ENCODE data around the gene ACOT7. TPM values are rescaled to one million over a fixed set of nuclear protein-coding genes. Genes with fewer than 3 reads are reported as not detected.

ACOT7 gene
- total and polyA plus RNA-seq, 9 donors: 7.5 to 24.0 (median 20.5) TPM

DNA sequence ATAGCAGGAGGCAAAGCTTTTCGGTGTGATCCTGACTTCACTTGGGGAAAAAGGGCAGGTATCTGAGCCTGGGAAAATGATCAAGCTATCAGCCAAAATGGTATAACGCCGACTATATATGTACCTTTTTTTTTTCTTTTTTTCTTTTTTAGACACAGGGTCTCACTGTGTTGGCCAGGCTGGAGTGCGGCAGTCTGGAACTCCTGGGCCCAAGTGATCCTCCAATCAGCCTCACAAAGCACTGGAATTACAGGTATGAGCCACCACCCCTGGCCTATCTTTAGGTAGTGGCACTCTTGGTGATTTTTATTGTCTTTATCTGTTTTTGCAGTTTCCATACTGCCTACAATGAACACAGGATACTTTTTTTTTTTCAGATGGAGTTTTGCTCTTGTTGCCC is 156.5 kb downstream of the ACOT7 start:
- H3K4me3 ChIP-seq (ENCODE audit: low read length): no peak overlapping the region
- peaks cover 35% of the 10 kb centered on the region for H3K27me3 ChIP-seq (ENCODE audit: control insufficient read depth, insufficient read depth, low read length)
- H3K9me3 ChIP-seq (replicated peaks; ENCODE audit: control insufficient read depth, low read depth, low read length): no peaks in the 10 kb centered on the region
- 83% methylated on average over 1 of the region's 4 CpGs for WGBS (ENCODE audit: insufficient coverage)
- no peak overlapping the region for H3K27ac ChIP-seq (ENCODE audit: low read length)
- peaks cover 29% of the 10 kb centered on the region for H3K4me1 ChIP-seq (ENCODE audit: control insufficient read depth, insufficient read depth, low read length)
- DNase-seq: no peak
- H3K36me3 ChIP-seq (ENCODE audit: control insufficient read depth, insufficient read depth, low read length): peaks cover 10% of the 10 kb centered on the region

DNA sequence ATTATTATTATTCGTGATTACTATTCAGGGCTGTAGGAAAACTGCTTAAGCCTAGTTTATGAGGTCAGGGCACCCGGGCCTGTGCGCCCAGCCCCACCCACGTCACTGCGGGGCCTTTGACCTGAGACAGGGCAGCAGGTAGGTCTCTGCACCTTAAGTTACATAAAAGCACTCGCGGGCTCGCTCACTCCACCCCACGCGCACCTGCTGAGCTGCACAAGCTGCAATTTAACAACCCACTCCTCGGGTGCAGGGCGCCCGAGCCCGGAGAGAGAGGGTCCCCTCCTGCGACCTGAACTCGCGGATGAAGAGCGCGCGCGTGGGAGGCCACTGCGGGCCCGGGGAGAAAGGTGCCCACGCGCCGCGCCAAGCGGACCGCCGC is 158.3 kb downstream of the ACOT7 start:
- 0% methylated on average over 29 of the region's 30 CpGs for WGBS (ENCODE audit: insufficient coverage)
- H3K9me3 ChIP-seq (replicated peaks; ENCODE audit: control insufficient read depth, low read depth, low read length): no peaks in the 10 kb centered on the region
- peaks cover 17% of the 10 kb centered on the region for H3K27me3 ChIP-seq (ENCODE audit: control insufficient read depth, insufficient read depth, low read length)
- peaks cover 16% of the 10 kb centered on the region for H3K4me1 ChIP-seq (ENCODE audit: control insufficient read depth, insufficient read depth, low read length)
- no peak overlapping the region for H3K27ac ChIP-seq (ENCODE audit: low read length)
- peak overlapping the region; percentile 71 for H3K4me3 ChIP-seq (ENCODE audit: low read length)
- DNase-seq: no peak
- peaks cover 22% of the 10 kb centered on the region for H3K36me3 ChIP-seq (ENCODE audit: control insufficient read depth, insufficient read depth, low read length)

DNA sequence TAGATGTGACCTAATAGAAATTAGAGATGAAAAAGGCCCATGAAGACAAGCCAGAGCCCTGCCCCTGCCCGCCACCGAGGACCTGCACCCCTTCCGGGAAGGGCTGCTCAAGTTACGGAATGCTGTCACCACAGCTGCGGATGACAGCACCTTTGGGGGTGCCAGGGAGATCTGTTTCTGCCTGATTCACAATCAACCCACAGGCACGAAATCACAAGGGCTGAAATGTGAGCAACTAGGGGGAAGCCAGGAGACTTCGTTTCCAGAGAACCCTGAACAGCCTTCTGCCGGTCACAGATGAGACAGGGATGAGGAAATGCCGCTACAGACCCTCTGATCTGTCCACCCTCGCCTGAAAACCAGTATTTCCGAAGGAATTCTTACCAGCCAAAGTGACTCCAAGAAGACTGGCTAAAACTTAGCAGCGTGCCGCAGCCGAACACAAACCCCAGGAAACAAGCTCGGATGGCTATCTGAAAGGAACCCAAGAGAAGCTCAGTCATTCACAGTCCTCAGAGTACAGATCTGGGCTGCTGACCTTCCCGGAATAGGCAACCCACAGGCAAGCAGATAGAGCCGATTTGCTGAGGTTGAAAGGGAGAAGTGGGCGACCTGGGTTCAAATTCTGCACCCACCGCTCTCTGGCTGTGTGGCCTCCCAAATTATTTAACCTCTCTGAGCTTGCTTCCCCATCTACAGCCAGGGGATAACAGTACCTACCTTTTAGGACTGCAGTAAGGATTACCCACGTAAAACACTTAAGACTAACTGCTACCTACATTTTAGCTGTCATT is 158.9 kb downstream of the ACOT7 start:
- 28% methylated on average over 15 of the region's 20 CpGs for WGBS (ENCODE audit: insufficient coverage)
- peak overlapping the region; percentile 62 for H3K27ac ChIP-seq (ENCODE audit: low read length)
- H3K4me3 ChIP-seq (ENCODE audit: low read length): peak overlapping the region; percentile 71
- H3K9me3 ChIP-seq (replicated peaks; ENCODE audit: control insufficient read depth, low read depth, low read length): no peaks in the 10 kb centered on the region
- no peak for DNase-seq
- peaks cover 12% of the 10 kb centered on the region for H3K27me3 ChIP-seq (ENCODE audit: control insufficient read depth, insufficient read depth, low read length)
- H3K36me3 ChIP-seq (ENCODE audit: control insufficient read depth, insufficient read depth, low read length): peaks cover 25% of the 10 kb centered on the region
- H3K4me1 ChIP-seq (ENCODE audit: control insufficient read depth, insufficient read depth, low read length): peaks cover 16% of the 10 kb centered on the region

- H3K27ac ChIP-seq (ENCODE audit: low read length): no peak overlapping the region
- DNase-seq: no peak
- H3K36me3 ChIP-seq (ENCODE audit: control insufficient read depth, insufficient read depth, low read length): peaks cover 30% of the 10 kb centered on the region
- H3K4me3 ChIP-seq (ENCODE audit: low read length): no peak overlapping the region
- H3K9me3 ChIP-seq (replicated peaks; ENCODE audit: control insufficient read depth, low read depth, low read length): no peaks in the 10 kb centered on the region
- WGBS (ENCODE audit: insufficient coverage): no CpG with 5 or more reads among the region's 1 CpG
- peaks cover 16% of the 10 kb centered on the region for H3K4me1 ChIP-seq (ENCODE audit: control insufficient read depth, insufficient read depth, low read length)
- H3K27me3 ChIP-seq (ENCODE audit: control insufficient read depth, insufficient read depth, low read length): peaks cover 2% of the 10 kb centered on the region
These were observed 160.2 kb downstream of the ACOT7 start for GRCh38 chr1:6233376-6233775.

- H3K4me1 ChIP-seq (ENCODE audit: control insufficient read depth, insufficient read depth, low read length): peaks cover 24% of the 10 kb centered on the region
- WGBS (ENCODE audit: insufficient coverage): 86% methylated on average over 8 of the region's 8 CpGs
- H3K27ac ChIP-seq (ENCODE audit: low read length): no peak overlapping the region
- H3K36me3 ChIP-seq (ENCODE audit: control insufficient read depth, insufficient read depth, low read length): peaks cover 61% of the 10 kb centered on the region
- no peaks in the 10 kb centered on the region for H3K9me3 ChIP-seq (replicated peaks; ENCODE audit: control insufficient read depth, low read depth, low read length)
- no peak for DNase-seq
- H3K4me3 ChIP-seq (ENCODE audit: low read length): no peak overlapping the region
- no peaks in the 10 kb centered on the region for H3K27me3 ChIP-seq (ENCODE audit: control insufficient read depth, insufficient read depth, low read length)
These were observed 167.9 kb downstream of the ACOT7 start for GRCh38 chr1:6225651-6226050.

DNA sequence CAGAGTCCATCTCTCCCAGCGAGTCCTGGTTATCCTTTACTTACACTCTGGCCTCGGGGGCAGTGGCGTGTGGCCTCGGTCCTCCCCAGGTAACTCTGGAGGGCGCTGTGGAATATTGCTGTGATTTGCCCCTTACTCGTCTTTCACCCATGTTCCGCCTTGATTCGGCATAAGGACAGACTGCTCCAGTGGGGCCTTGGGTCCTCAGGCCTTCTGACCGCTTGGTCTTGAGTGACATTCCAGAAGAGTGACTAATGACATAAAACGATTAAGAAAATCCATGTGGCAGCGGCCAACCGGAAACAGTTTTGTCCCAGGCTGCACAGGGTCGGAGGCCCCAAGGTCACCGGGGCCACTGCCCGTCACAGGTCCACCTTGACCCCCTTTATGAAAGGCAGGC is 168.8 kb downstream of the ACOT7 start:
- Histone ChIP-seq H3K9me3 (replicated peaks; ENCODE audit: control insufficient read depth, low read depth, low read length) (no peaks in the 10 kb centered on the region), H3K4me3 (ENCODE audit: low read length) (no peak overlapping the region), H3K27me3 (ENCODE audit: control insufficient read depth, insufficient read depth, low read length) (no peaks in the 10 kb centered on the region), H3K36me3 (ENCODE audit: control insufficient read depth, insufficient read depth, low read length) (peaks cover 57% of the 10 kb centered on the region), H3K27ac (ENCODE audit: low read length) (no peak overlapping the region), H3K4me1 (ENCODE audit: control insufficient read depth, insufficient read depth, low read length) (peaks cover 27% of the 10 kb centered on the region)
- WGBS (ENCODE audit: insufficient coverage): 87% methylated on average over 12 of the region's 15 CpGs
- DNase-seq: no peak

DNA sequence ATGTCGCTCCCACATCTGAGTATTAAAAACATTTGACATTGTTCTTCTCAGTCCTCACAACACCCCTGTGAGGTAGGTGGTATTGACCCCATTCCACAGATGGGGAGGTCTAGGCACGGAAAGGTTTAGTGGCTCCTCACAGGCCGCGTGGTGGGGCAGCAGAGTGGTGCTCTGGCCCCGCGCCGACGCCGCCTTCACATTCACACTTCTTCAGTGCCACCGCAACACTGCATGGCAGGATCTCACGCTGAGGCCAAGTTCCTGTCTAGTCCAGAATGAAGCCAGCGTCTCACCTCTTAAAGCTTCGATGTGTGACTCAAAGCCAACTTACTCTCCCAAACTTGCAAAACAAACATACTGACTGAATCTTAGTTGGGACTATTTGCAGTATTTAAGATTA is 169.9 kb downstream of the ACOT7 start:
- no peaks in the 10 kb centered on the region for H3K27me3 ChIP-seq (ENCODE audit: control insufficient read depth, insufficient read depth, low read length)
- H3K4me3 ChIP-seq (ENCODE audit: low read length): no peak overlapping the region
- peaks cover 32% of the 10 kb centered on the region for H3K4me1 ChIP-seq (ENCODE audit: control insufficient read depth, insufficient read depth, low read length)
- WGBS (ENCODE audit: insufficient coverage): 95% methylated on average over 4 of the region's 13 CpGs
- DNase-seq: no peak
- H3K27ac ChIP-seq (ENCODE audit: low read length): no peak overlapping the region
- no peaks in the 10 kb centered on the region for H3K9me3 ChIP-seq (replicated peaks; ENCODE audit: control insufficient read depth, low read depth, low read length)
- H3K36me3 ChIP-seq (ENCODE audit: control insufficient read depth, insufficient read depth, low read length): peaks cover 57% of the 10 kb centered on the region

DNA sequence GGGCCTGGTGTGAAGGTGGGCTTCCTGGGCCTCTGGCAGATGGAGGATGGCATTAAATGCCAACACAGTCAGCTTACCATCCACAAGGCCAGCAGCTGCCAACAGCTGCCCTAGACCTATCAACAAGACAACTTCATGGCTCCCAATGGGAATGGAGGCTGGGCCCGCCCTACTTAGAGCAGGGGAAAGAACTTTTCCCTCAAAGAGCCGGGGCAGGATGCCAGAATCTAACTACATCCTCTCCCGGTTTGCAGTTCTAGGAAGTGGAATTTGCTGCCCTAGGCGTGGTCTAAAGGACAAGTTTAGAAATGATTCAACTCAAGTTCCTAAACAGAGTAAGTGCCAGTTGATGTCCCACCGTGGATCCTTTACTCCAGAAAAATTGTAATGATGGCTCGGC is 170.9 kb downstream of the ACOT7 start:
- Histone ChIP-seq H3K36me3 (ENCODE audit: control insufficient read depth, insufficient read depth, low read length) (peaks cover 57% of the 10 kb centered on the region), H3K4me3 (ENCODE audit: low read length) (no peak overlapping the region), H3K27me3 (ENCODE audit: control insufficient read depth, insufficient read depth, low read length) (no peaks in the 10 kb centered on the region), H3K9me3 (replicated peaks; ENCODE audit: control insufficient read depth, low read depth, low read length) (no peaks in the 10 kb centered on the region), H3K4me1 (ENCODE audit: control insufficient read depth, insufficient read depth, low read length) (peaks cover 36% of the 10 kb centered on the region), H3K27ac (ENCODE audit: low read length) (peak overlapping the region; percentile 80)
- peak; percentile 92 for DNase-seq
- 60% methylated on average over 2 of the region's 6 CpGs for WGBS (ENCODE audit: insufficient coverage)

DNA sequence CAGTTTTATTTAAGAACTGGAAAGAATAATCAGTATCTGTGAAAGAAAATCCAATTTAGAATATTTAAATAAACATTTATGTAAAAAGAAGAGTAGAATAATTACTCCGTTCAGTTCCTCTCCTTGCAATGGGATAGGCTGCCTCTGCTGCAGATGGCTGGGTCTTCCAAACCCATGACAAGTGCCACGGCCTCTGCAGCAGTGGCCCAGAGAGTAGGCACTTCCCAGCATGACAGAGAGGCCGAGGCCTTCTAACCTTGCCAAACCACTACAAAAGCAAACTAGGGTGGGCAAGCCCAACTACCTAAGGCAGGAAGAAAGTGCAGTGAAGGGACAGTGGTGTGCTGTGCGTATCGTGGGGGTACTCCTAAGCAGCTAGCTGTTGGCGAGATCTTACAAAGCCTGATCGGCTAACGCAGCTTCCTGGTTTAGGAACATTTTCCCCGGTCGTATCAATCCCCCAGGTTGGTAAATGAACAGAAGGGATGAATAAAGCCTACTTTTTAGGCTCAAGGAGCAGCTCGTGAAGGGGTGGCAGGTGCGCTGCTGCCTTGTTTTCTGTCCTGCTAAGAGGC is 172.3 kb downstream of the ACOT7 start:
- 93% methylated on average over 8 of the region's 12 CpGs for WGBS (ENCODE audit: insufficient coverage)
- H3K4me1 ChIP-seq (ENCODE audit: control insufficient read depth, insufficient read depth, low read length): peaks cover 36% of the 10 kb centered on the region
- H3K36me3 ChIP-seq (ENCODE audit: control insufficient read depth, insufficient read depth, low read length): peaks cover 57% of the 10 kb centered on the region
- DNase-seq: no peak
- H3K9me3 ChIP-seq (replicated peaks; ENCODE audit: control insufficient read depth, low read depth, low read length): no peaks in the 10 kb centered on the region
- peak overlapping the region; percentile 7 for H3K27ac ChIP-seq (ENCODE audit: low read length)
- H3K4me3 ChIP-seq (ENCODE audit: low read length): no peak overlapping the region
- H3K27me3 ChIP-seq (ENCODE audit: control insufficient read depth, insufficient read depth, low read length): no peaks in the 10 kb centered on the region

- Histone ChIP-seq H3K27ac (ENCODE audit: low read length) (no peak overlapping the region), H3K36me3 (ENCODE audit: control insufficient read depth, insufficient read depth, low read length) (peaks cover 50% of the 10 kb centered on the region), H3K4me1 (ENCODE audit: control insufficient read depth, insufficient read depth, low read length) (peaks cover 36% of the 10 kb centered on the region), H3K4me3 (ENCODE audit: low read length) (no peak overlapping the region), H3K27me3 (ENCODE audit: control insufficient read depth, insufficient read depth, low read length) (no peaks in the 10 kb centered on the region), H3K9me3 (replicated peaks; ENCODE audit: control insufficient read depth, low read depth, low read length) (no peaks in the 10 kb centered on the region)
- DNase-seq: no peak
- WGBS (ENCODE audit: insufficient coverage): 58% methylated on average over 4 of the region's 8 CpGs
These were observed 173.3 kb downstream of the ACOT7 start for GRCh38 chr1:6220236-6220635.

Measured in muscle of leg (tissue), 11 donors.